Activated naive CD4-positive, alpha-beta T cell treated with anti-CD3 and anti-CD28 coated beads, Interleukin-2, amount 50 U/mL, for 16 hours (primary cell): ENCODE data around the gene NDUFV1.
"Not testable (repeated sequence)": the region's sequence is repeated elsewhere in the genome, so short reads cannot be mapped to it uniquely, and the experiment has no call there.

Experiments used
- DNase-seq: peaks from one replicate; pipeline ENCODE4 v3.0.0-alpha.2; 2020

NDUFV1 gene

DNA sequence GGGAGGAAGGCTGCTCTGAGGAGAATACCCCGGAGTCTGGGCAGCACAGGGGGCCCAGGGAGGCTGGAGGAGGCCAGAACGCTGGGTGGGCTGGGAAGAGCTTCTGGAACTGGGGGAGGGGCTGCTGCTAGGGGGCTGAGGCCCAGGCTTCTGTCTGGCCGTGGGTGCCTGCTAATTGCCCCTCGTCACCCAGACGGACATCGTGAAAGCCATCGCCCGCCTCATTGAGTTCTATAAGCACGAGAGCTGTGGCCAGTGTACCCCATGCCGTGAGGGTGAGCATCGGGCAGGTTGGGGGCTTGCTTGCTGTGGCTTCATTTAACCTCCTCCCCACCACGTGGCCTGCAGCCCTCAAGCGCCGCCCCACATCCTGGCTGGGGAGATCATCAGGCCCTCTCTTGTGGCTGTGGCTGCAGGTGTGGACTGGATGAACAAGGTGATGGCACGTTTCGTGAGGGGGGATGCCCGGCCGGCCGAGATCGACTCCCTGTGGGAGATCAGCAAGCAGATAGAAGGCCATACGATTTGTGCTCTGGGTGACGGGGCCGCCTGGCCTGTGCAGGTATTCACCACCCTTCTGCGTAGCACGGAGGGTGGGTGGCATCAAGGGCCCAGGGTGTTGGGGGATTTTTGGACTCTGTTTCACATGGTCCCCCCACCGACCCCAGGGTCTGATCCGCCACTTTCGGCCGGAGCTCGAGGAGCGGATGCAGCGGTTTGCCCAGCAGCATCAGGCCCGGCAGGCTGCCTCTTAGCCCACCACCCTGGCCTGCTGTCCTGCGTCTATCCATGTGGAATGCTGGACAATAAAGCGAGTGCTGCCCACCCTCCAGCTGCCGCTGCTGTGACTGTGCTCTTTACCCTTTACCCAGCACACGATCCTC, 5.2 kb downstream of the NDUFV1 start:
- no peak for DNase-seq

DNA sequence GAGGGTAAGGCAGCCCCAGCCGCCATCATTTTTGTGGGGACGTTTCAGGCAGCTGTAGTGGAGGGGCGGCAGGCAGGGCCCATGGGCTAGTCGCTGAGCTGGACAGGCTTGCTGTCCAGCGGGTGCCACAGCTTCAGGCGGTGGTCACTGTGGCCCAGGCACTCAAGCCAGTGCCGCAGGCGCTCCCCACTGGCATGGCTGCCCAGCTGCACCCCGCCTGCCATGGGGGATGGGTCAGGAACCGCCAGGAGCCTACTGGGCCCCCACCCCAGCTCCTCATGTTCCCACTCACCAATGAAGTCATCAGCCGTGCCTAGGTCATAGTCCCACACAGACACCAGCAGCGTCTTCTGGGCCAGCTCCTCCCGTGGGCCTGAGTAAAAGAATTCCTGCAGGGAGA, 6.0 kb downstream of the NDUFV1 start:
- no peak for DNase-seq

DNA sequence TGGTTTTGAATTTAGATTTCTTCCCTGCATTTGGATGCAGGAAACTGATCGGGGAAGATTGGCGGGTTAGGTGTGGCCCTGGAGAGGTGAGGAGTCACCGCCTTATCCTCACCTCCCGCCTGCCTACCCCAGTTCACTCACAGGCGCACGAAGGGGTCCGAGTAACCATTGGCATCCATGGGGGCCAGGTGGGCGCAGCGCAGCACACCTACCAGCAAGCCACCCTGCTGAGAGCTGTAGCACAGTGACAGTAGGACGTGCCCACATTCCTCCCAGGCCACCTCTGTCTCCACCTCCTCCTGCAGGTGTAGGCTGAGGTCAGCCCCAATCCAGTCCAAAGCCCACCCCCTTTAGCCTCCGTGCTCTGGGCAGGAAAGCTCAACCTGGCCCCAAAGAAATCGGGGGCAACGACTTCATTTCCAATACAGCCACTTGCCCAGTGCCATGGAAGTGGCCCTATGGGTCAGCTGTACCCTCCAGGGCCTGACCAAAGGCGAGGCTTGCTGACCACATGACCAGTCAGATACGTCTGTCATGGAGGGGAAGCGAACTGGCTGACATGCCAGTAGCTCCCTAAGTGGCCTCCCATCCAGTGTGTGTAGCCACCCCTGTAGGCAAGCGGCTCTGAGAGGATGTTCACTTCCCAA, 6.7 kb downstream of the NDUFV1 start:
- DNase-seq = no peak

DNA sequence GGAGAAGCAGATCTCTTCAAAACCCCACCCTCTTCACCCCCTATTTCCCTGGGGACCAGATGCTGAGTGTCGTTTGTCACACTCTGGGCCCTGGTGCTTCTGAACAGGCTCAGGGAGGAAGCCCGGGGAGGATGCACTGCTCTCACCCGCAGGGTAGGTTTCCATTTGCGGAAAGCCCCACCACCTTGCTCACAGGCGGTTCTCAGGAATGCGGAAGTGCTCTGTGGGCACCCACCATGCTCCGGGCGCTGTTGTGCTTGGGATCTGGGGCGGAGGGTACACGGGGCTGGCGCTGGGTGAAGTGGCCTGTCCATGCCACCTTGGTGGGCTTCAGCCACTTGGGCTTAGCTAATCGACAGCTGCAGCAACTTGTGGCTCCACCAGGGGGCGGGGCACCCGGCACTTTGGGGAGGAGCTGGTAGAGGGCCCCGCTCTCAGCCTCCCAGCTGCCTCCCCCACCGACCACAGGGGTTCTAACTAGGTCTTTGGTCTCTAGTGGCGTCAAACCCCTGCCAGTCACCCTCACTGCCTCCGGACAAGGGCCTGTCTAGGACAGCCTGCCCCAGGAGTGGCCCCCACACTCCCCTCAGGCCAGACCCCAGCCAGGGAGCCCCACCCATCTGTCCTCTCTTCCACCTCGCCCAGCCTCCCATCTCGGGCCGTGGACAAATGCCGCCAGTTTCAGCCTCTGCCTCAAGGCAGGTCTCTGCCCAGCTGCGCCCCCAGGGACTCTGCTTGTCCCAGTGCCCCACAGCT, 7.4 kb downstream of the NDUFV1 start:
- peak; percentile 80 for DNase-seq

DNA sequence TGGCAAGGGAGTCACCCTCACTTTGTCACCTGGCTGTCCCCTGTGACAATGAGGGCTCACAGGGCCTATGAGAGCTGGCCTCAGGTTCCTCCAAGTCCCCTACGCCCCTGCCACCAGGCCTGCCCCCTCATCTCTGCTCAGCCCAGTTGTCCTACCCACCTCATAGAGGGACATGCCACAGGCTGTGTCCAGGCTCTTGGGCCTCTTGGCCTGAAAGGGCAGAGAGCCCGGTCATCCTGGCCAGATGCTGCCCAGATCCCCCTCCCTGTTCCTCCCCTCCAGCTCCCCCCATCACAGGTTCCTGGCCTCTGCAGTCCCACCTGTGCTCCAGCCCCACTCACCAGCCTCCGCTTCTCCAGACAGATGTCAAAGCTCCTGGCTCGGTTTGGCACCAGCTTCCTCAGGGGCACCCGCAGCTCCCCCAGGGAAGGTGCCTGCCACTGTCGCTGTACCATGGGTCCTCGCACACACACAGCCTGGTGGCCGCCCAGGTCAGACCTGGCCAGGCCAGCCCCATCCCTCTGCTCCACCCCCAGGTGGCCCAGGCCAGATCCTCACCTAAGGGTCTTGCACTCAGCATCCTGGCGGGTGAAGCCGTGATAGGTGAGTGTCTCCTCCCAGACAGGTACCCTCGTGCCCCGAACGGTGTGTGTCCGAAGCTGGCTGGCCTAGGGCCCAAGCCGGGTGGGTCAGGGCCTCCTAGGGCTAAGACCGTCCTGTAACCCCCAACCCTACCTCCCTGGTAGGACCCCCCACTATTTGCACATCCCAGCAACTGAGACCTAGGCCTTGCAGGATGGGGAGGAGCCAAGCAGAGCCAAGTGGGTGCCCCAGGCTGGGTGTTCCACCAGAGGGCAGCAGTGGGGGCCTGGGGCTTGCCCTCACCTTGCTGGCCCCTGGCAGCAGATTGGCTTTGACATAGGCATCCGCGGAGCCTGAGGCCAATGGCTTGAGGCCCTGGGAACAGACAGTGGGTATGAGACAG, 8.3 kb downstream of the NDUFV1 start:
- peak; percentile 73 for DNase-seq

DNA sequence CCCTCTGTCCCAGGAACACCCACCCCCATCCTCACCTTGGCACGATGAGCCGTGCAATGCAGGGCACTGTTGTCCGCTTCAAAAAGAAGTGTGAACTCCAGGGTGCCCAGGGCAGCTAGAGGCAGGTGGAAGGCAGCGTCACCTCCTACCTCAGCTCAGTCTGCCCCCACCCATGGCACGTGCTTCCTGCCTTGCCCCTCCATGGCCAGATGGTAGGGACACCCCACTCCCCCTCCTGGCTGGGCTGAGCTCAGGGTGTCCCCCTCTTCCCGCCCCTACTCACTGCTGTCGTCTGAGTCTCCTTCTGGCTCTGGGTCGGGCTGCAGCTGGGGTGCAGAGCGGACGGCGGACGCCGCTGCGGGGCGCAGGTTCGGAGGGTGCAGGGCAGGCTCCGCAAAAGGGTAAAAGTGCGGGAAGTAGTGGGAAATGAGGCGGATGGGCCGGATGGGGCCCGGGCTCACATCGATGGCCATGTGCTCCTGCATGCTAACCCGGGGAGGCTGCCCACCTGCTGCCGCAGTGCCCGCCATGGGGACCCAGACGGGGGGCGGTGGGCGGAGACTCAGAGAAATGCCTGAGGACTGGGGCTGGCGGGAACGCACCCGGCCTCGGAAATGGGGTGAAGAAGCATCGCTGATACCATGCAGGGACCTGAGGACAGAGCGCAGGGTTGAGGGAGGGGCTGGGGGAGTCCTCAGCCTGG, 9.1 kb downstream of the NDUFV1 start:
- no peak for DNase-seq

DNA sequence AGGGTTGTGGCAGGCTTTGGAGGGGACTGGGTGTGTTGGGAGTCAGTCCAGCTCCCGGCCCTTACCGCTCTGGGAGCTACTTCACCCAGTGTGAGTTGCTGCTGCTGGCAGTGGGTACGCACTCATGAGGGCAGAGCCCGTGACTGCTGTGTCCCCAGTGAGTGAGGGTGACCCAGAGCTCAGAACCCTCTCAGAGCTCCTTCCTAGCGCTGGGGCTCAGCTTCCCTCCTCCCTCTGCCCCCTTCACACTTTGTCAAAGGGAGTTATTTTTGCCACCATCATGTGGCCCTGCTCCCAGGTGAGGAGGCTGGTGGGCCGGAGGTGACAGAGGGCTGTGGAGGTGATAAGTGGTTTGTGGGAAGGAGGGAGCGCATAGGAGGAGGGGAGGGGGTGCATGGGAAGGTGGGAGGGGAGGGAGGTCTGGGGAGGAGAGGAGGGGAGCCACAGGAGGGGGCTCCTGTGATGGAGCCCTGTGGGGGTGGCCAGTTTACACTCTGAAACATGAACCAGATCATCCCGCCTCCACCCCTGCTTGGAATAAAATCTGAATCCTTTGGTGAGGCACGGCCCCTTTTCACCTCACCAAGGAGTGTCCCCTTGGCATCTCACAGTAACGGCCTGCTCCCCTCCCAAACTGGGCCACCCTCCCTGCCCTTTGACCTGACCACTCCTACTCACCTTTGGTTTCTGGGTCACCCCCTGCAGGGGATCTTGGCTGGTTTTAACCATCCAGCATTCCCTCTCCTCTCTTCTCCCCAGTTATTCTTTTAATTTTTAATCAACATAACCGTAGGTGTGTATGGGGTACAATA, 9.9 kb downstream of the NDUFV1 start:
- DNase-seq = no peak

DNA sequence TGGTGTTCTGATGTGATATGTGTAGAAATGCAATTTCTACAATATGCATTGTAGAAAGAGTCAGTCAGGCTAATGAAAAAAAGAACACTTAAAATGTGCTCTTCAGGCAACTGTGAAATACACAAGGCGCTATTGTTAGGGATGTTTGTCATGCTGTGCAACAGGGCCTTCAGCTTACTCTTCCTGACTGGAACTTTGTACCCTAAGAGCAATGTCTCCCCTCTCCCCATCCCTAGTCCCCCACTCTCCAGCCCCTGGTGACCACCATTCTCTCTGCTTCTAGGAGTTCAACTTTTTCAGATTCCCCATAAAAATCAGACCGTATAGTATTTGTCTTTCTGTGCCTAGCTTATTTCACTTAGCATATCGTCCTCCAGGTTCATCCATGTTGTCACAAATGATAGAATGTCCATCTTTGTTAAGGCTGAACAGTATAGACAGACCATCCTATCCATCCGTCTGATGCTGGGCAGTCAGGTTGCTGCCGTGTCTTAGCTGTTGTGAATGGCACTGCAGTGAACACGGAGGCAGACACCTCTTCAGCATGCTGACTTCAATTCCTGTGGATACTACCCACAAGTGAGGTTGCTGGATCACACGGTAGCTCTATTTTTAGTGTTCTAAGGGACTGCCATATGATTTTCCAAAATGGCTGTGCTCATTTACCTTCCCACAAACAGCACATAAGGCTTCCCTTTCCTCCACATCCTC, 10.7 kb downstream of the NDUFV1 start:
- no peak for DNase-seq

DNA sequence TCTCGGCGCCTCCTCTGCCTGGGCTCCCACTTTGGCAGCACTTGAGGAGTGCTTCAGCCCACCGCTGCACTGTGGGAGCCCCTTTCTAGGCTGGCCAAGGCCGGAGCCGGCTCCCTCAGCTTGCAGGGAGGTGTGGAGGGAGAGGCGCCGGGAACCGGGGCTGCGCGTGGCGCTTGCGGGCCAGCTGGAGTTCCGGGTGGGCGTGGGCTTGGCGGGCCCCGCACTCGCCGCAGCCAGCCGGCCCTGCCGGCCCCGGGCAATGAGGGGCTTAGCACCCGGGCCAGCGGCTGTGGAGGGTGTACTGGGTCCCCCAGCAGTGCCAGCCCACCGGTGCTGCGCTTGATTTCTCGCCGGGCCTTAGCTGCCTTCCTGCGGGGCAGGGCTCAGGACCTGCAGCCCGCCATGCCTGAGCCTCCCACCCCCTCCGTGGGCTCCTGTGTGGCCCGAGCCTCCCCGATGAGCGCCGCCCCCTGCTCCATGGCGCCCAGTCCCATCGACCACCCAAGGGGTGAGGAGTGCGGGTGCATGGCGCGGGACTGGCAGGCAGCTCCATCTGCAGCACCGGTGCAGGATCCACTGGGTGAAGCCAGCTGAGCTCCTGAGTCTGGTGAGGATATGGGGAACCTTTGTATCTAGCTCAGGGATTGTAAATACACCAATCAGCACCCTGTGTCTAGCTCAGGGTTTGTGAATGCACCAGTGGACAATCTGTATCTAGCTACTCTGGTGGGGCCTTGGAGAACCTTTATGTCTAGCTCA, 12.3 kb downstream of the NDUFV1 start:
- DNase-seq = not testable (repeated sequence)

DNA sequence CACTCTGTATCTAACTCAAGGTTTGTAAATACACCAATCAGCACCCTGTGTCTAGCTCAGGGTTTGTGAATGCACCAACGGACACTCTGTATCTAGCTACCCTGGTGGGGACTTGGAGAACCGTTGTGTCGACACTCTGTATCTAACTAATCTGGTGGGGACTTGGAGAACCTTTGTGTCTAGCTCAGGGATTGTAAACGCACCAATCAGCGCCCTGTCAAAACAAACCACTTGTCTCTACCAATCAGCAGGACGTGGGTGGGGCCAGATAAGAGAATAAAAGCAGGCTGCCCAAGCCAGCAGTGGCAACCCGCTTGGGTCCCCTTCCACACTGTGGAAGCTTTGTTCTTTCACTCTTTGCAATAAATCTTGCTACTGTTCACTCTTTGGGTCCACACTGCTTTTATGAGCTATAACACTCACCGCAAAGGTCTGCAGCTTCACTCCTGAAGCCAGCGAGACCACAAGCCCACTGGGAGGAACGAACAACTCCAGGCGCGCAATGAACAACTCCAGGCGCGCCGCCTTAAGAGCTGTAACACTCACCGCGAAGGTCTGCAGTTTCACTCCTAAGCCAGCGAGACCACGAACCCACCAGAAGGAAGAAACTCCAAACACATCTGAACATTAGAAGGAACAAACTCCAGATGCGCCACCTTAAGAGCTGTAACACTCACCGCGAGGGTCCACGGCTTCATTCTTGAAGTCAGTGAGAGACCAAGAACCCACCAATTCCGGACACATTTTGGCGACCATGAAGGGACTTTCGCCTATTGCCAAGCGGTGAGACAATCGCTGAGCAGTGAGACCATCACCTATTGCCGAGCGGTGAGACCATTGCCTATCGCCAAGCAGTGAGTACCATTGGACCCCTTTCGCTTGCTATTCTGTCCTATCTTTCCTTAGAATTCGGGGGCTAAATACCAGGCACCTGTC, 13.2 kb downstream of the NDUFV1 start:
- DNase-seq = not testable (repeated sequence)

DNA sequence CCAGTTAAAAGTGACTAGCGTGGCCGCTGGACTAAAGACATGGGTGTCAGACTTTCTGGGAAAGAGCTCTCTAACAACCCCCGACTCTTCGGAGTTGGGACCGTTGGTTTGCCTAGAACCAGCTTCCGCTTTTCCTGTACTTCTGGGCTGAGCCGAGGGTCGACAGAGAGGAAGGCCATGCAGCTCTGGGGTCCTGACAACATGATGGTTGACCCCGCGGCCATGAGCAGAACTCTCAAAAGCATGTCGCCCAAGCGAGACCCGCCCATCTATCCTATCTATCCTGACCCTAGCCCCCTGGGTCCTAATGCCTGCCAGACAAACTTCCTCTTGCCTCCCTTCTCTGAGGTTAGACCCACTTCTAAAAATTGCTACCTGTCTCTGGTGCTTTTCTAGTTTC, 13.9 kb downstream of the NDUFV1 start:
- not testable (repeated sequence) for DNase-seq

DNA sequence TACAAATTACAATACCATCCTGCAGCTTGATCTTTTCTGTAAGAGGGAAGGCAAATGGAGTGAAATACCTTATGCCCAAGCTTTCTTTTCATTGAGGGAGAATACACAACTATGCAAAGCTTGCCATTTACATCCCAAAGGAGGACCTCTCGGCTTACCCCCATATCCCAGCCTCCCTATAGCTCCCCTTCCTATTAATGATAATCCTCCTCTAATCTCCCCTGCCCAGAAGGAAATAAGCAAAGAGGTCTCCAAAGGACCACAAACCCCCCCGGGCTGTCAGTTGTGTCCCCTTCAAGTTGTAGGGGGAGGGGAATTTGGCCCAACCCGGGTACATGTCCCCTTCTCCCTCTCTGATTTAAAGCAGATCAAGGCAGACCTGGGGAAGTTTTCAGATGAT, 15.2 kb downstream of the NDUFV1 start:
- not testable (repeated sequence) for DNase-seq

DNA sequence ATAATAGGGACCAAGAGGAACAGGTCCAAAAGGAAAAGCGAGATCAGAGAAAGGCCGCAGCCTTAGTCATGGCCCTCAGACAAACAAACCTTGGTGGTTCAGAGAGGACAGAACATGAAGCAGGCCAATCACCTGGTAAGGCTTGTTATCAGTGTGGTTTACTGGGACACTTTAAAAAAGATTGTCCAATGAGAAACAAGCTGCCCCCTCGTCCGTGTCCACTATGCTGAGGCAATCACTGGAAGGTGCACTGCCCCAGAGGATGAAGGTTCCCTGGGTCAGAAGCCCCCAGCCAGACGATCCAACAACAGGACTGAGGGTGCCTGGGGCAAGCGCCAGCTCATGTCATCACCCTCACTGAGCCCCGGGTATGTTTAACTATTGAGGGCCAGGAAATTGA, 16.2 kb downstream of the NDUFV1 start:
- DNase-seq = not testable (repeated sequence)

DNA sequence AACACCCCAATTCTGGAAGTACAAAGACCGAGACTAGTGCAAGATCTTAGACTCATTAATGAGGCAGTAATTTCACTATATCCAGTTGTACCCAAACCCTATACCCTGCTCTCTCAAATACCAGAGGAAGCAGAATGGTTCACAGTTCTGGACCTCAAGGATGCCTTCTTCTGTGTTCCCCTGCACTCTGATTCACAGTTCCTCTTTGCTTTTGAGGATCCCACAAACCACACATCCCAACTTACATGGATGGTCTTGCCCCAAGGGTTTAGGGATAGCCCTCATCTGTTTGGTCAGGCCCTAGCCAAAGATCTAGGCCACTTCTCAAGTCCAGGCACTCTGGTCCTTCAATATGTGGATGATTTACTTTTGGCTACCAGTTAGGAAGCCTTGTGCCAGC, 17.1 kb downstream of the NDUFV1 start:
- not testable (repeated sequence) for DNase-seq

DNA sequence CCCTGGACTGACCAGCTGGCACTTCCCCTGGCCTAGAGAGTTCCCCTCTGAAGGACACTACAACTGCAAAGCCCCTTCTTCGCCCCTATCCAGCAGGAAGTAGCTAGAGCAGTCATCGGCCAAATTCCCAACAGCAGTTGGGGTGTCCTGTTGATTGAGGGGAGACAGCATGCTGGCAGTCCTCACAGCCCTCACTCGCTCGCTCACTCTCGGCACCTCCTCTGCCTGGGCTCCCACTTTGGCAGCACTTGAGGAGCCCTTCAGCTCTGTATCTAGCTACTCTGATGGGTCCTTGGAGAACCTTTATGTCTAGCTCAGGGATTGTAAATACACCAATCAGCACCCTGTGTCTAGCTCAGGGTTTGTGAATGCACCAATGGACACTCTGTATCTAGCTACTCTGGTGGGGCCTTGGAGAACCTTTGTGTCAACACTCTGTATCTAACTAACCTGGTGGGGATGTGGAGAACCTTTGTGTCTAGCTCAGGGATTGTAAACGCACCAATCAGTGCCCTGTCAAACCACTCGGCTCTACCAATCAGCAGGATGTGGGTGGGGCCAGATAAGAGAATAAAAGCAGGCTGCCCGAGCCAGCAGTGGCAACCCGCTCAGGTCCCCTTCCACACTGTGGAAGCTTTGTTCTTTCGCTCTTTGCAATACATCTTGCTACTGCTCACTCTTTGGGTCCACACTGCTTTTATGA, 19.5 kb downstream of the NDUFV1 start:
- not testable (repeated sequence) for DNase-seq

DNA sequence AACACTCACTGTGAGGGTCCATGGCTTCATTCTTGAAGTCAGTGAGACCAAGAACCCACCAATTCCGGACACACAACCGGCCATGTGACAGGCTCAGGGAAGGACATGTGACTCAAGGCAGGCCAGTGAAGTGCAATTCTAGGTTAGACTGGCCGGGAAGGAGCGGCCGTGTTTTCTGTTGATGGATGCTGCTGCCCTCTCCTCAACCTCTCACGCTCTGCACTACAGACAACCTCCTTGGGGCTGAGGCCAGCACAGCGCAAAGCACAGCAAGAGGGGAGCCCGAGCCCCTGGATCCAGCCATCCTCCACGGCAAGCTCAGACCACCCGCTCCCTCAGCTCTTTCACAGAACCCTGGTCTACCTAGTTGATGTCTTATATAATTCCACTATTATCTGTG, 20.2 kb downstream of the NDUFV1 start:
- DNase-seq = no peak

DNA sequence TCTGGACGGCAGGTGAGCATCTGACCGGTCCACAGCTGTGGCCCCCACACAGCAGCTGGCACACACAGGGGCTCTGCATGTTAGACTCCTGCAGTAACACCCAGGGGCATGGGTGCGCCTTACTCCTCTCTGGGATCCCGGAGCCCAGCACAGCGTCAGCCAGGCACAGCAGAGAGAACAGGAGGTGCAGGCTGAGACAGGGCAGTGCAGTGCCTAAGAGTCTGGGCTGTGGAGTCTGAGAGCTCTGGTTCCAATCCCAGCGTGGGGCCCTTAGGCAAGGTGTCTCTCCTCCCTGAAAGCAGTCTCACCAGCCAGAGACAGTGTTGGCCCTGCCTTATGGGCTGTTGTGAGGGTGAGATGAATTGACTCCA, 20.7 kb downstream of the NDUFV1 start:
- no peak for DNase-seq
